GM12874 (cell line): Measurements from ENCODE around the gene BUB1.

Source experiments
- CTCF ChIP-seq: IDR thresholded peaks from 2 replicates; pipeline ENCODE4 v1.5.1; 2011; ENCODE audit warnings: low read depth, mild to moderate bottlenecking, control low read depth, low read length, moderate library complexity; ENCODE audit not compliant: insufficient read depth

BUB1 gene

DNA sequence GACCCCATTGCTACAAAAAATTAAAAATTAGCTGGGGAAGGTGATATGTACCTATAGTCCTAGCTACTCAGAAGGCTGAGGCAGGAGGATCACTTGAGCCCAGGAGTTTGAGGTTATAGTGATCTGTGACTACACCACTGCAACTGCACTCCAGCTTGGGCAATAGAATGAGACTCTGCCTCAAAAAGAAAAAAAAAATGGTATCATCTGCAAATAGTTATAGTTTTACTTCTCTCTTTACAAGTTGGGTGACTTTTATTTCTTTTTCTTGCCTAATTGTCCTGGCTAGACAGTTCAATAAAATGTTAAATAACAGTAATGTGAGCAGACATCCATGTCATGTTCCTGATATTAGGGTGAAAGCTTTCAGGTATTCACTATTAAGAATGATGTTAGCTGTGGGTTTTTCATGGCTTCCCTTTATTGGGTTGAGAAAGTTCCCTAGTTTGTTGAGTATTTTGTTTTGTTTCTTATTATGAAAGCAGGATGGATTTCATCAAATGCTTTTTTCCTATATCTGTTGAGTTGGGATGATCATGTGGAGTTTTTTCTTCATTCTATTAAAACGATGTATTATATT, 29.6 kb upstream of the BUB1 start:
- TF ChIP-seq CTCF: no peak

GRCh38 chr2:110702514-110703380, 24.9 kb upstream of the BUB1 start:
- TF ChIP-seq CTCF: no peak

GRCh38 chr2:110691612-110692258, 13.9 kb upstream of the BUB1 start:
- no peak for TF ChIP-seq CTCF

- no peak for TF ChIP-seq CTCF
Measured at GRCh38 chr2:110690083-110690965, 12.5 kb upstream of the BUB1 start.

DNA sequence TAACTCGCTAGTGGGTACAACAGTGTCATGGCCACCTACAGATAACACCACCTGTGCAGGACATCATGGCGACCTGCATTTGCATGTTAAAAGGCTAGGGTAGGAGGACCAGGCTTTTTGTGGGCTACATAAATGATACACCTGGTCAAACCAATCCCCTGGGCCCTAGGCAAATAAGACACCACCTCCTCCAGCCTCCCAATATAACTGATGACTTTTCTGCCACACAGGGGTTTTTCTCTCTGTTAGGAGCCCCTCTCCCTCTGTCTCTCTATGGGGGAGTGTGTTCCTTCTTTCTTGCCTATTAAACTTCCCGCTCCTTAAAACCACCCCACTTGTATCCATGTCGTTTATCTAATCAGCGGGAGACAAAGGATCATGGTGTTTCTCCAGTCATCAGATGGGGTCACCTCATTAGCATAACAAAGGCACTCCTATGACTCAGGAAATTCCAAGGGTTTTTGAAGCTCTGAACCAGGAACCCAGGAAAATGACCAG, 10.8 kb upstream of the BUB1 start:
- TF ChIP-seq CTCF: no peak

DNA sequence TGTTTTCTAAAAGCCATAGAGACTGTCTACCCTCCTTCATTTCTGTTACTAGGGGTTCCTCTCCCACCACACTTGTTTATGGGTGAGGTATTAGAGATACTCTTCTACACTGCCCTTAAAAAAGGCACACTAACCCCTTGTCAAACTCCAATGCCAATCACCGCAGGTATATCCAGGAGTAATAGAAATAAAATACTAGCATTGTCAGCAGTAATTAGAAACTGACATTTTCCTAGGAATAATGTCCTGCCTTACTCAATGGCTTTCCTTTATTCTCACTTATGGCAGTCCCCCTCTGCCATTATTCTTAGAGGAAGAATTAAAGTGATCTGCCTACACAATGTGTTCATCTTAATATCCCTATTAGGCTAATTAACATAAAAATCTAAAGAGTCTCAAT, 5.0 kb upstream of the BUB1 start:
- no peak for TF ChIP-seq CTCF
